Loucy (cell line): ENCODE data around the gene PLCL1.

Experiments used
- CTCF ChIP-seq: fragments of 200-600 bp; sonication (generic); conservative IDR thresholded peaks from 2 replicates; pipeline ENCODE4 v1.5.1; 2014; ENCODE audit warnings: mild to moderate bottlenecking, antibody characterized with exemption, low read length
- EZH2phosphoT487 ChIP-seq: fragments of 200-600 bp; IDR thresholded peaks from 2 replicates; pipeline ENCODE4 v1.6.1; 2018; ENCODE audit warnings: antibody characterized with exemption, mild to moderate bottlenecking, moderate library complexity, borderline replicate concordance

- no peak for TF ChIP-seq CTCF
- no peak for TF ChIP-seq EZH2phosphoT487
Measured at GRCh38 chr2:197959383-197959782, 155.0 kb downstream of the PLCL1 start.
